GM18951 (cell line): ENCODE results near the gene ZNF277.

Source experiments
- POLR2A ChIP-seq: IDR thresholded peaks from 4 replicates; pipeline ENCODE4 v1.6.1; 2011; ENCODE audit warnings: mild to moderate bottlenecking; ENCODE audit not compliant: insufficient read length, insufficient read depth; ENCODE audit errors: extremely low read depth
- in situ Hi-C: fragments of 300-500 bp; cut with MboI; formaldehyde crosslinking; loops from one replicate; pipeline ENCODE4 v1.12.0; 2022; ENCODE audit warnings: low sequenced_read_pairs, mixed read lengths, inconsistent platforms; ENCODE audit not compliant: unreplicated experiment

ZNF277 gene

GRCh38 chr7:112192236-112193154, 14.0 kb upstream of the ZNF277 start:
- in situ Hi-C loops: no loop called here
- no peak for TF ChIP-seq POLR2A

DNA sequence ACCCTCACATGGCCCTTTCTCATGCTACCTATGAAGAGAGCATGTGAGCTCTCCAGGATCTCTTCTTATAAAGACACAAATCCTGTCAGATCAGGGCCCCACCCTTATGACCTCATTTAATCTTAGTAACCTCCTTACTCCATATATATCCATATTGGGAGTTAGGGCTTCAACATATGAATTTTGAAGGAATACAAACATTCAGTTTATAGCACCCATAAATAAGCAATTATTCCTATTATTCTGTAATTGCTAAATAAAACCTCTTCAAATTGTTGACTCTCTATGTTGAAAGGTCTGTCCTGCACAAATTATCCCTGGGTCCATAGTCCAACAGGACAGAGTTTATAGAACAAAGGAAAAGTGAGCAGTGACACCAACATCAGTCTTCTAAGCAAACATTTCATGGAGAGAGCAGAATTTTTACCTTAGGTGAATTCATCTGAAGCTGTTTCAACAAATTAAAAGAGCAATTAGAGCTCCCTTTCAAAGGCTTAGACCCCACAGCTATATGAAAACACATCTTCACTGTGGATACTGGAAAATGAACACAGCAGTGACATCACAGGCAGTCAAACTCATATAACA, 12.5 kb upstream of the ZNF277 start:
- no peak for TF ChIP-seq POLR2A
- in situ Hi-C loops: no loop called here

DNA sequence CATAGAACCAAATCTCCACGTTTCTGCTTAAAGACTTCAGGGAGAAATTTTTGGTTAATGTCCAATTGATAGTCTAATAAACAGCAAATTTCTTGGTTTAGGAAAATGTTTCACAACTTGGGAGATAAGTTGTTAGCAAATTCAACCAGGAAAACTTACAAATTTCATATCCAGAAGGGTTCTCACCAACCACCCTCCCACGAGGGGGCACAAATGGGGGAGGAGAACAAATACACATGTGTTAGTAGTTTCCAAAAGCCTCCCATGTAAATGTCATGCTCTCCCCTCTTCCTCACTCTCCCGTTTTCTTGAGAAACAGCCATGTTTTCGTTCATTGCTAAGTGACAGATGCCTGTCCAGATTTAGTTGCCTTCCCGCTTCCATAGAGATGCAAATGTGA, 10.8 kb upstream of the ZNF277 start:
- TF ChIP-seq POLR2A: no peak
- in situ Hi-C loops: no loop called here

- TF ChIP-seq POLR2A: no peak
- in situ Hi-C loops: no loop called here
These were observed 9.2 kb upstream of the ZNF277 start for GRCh38 chr7:112197322-112197721.

GRCh38 chr7:112199035-112199655, 7.3 kb upstream of the ZNF277 start:
- in situ Hi-C loops: no loop called here
- no peak for TF ChIP-seq POLR2A

- TF ChIP-seq POLR2A: no peak
- in situ Hi-C loops: no loop called here
These were observed 6.8 kb upstream of the ZNF277 start for GRCh38 chr7:112199672-112200071.

GRCh38 chr7:112201411-112201810, 5.1 kb upstream of the ZNF277 start:
- in situ Hi-C loops: no loop called here
- TF ChIP-seq POLR2A: no peak

- no peak for TF ChIP-seq POLR2A
- in situ Hi-C loops: no loop called here
These were observed 4.7 kb upstream of the ZNF277 start for GRCh38 chr7:112201839-112202238.

DNA sequence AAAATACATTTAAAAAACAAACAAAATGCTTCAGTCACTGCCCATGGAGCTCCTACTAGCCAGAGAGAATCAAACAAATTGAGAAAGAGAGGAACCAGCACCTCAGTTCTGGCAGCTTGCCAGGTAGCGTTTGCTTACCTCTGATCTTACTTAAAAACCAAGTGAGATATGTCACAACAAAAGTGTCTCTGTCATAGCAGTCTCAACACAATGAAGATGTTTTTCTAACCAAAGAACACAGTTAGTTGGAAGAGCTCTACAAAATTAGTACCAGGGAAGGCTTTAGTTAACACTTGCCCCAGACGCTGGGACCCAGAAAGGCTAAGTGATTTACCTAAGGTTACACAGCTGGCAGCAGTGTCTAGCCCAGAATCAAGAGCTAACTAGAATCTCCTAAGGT, 3.7 kb upstream of the ZNF277 start:
- no peak for TF ChIP-seq POLR2A
- in situ Hi-C loops: no loop called here

DNA sequence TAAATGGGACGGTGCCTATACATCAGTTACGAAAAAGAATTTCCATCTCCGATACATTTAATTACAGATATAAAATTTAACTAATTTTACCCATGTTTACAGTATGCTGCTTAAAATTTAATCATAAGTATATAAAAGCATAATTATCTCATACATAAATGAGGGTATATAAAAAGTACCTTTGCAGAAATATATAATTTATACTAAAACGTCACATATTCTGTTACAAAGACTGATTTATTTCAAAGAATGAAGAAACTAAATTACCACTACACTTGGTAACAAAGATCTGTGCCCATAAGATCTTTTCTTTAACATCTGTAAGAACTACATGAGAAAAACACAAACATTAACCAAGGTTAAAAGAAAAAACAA, 3.1 kb upstream of the ZNF277 start:
- no peak for TF ChIP-seq POLR2A
- in situ Hi-C loops: no loop called here

DNA sequence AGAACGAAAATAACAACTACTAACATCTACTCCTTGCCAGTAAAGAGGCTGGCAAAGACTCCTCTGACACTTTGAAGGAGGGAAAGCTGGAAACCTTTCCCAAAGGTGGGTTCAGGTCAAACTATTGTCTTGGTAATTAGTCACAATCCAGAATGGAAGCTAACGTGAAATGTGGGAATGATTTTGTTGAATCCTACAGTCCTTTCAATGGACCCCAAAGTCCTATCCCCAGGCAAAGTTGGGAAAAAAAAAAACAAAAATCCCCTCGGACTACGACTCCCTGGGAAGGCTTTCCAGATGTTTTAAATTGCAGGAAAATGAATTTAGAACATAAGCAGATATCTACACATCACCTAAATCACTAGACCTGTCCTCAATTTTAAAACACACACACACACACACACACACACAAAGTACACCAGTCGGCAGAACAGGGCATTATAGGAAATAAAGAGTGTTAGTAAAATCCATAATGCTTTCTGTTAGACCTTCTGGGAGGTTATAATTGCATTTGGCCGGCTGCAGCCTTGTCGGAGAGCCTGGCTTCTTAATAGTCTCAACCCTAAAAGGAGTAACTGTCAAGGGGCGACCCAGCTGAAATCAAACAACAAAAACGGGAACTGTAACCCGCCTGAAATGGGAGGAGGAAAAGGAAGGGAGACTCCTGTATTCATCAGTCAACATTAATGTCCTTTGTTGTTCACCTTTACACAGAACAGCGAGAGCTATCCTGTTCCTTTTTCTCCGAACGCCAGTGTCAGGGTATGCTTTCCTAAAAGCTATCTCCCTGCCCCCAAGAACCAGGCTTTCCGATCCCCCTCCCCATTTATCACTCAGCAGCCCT, 1.8 kb upstream of the ZNF277 start:
- TF ChIP-seq POLR2A: no peak
- in situ Hi-C loops: no loop called here

DNA sequence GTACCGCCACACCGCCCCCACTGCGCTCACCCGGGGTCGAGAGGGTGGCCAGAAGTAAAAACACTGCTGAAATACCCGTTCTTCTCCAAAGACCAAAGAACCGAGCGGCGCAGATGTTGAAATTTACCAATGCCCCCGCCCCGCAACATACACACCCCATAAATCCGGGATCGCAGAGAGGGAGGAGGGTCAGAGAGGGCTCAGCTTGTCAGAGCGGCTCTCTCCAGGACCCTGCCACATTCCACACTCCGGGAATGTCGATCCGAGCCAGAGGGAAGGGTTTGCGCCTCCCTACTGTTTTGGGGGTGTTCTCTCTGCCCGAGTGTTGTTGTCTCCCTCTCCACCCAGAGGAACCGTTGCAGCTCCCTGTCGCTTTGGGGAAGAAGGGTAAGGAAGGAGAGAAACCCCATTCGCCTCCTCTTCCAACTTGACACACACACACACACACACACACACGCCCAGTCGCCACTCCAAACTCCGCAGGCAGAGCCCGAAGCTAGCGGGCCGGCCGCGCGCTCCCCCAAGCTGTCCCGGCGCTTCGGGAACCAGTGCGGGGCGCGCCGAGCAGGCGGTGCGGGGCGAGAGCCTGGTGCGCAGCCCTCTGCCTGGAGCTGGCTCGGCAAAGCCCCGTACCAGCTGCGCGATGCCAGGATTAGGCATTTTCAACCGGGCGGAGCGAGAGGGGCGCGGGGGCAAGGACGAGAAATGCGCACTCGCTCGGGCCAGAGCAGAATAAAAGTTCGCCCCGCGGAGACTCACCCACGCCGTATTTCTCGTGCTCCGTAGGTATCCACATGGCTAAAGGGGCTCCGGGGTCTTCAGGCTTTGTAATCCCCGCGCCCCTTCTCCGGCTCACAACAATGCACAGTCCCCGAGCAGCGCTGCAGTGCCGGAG, 905 bp upstream of the ZNF277 start:
- in situ Hi-C loops: no loop called here
- no peak for TF ChIP-seq POLR2A
